HG03159 (cell line): ENCODE results near the gene LTBP1.
"Not testable (repeated sequence)": the region's sequence is repeated elsewhere in the genome, so short reads cannot be mapped to it uniquely, and the experiment has no call there.

Source experiments
- ATAC-seq: cut with Tn5 transposase; IDR thresholded peaks from one replicate; pipeline ENCODE4 v1.9.1; 2021; ENCODE audit warnings: mild to moderate bottlenecking, moderate library complexity; ENCODE audit not compliant: unreplicated experiment

The LTBP1 gene

DNA sequence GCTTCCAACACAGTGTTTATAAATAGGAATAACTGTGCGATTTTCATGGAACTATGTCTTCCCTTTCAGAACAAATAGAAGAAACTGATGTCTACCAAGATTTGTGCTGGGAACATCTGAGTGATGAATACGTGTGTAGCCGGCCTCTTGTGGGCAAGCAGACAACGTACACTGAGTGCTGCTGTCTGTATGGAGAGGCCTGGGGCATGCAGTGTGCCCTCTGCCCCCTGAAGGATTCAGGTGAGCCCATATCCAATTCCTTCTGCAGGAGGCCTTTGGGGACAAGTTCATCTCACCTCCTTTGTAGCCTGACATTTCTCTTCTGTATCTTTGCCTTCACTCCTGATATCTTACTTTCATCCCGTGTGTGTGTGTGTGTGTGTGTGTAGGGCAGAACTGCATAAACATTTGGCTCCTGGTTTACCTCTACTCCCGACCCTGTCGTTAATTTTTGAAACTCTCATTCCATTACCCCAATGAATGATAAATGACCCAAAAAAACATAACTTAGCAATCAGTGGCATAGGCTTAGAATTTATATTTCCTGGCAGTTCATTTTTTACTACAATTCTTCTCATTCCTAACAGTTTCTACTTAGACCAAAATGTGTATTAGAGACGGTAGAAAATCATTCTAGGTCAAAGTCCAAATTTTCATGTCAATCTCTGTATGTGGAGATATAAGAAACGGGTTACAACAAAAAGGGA, 418.7 kb downstream of the LTBP1 start:
- ATAC-seq: no peak

DNA sequence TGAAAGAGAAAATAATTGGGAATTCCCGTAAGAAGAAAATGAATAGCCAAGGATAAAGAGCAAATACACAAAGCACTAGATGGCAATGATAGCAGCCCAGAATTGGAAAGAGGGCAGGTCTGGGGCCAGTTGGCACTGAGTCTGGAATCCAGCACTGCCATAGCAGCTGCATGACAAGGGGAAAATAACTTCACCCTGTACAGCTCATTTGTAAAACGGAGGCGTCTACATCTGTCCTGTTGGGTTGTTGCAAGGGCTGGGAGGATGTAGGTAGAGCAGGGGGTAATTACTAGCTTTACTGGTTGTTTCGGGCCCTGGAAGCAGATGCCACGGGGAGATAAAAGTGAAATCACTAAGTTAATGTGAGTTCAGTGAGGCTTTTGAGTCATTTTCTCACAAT, 419.7 kb downstream of the LTBP1 start:
- no peak for ATAC-seq

DNA sequence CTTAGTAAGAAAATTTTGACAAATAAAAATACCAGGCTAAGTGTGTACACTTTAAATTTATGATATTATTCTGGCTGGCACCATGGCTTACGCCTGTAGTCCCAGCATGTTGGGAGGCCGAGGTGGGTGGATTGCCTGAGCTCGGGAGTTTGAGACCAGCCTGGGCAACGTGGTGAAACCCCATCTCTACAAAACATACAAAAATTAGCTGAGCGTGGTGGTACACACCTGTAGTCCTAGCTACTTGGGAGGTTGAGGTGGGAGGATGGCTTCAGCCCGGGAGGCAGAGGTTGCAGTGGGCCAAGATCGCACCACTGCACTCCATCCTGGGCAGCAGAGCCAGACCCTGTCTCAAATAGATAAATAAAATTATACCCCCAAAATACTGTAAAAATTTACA, 421.8 kb downstream of the LTBP1 start:
- not testable (repeated sequence) for ATAC-seq

DNA sequence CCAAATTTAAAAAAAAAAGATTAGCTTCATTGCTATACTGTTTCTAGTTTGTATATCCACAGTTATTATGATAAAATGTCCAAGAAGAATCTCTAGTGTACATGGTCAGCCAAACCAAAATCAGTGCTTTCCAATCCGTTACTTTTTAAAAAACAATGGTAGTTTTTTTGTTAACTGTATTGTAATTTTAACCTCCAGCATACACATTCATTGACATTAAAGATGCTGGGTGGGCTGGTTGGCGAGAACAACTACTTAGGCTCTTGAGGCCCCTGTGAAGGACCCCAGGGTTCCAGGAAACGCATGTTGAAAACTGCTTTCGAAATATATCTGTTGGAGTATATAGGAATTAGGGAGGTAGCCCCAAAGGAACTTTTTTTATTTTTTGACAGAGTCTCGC, 422.4 kb downstream of the LTBP1 start:
- no peak for ATAC-seq

DNA sequence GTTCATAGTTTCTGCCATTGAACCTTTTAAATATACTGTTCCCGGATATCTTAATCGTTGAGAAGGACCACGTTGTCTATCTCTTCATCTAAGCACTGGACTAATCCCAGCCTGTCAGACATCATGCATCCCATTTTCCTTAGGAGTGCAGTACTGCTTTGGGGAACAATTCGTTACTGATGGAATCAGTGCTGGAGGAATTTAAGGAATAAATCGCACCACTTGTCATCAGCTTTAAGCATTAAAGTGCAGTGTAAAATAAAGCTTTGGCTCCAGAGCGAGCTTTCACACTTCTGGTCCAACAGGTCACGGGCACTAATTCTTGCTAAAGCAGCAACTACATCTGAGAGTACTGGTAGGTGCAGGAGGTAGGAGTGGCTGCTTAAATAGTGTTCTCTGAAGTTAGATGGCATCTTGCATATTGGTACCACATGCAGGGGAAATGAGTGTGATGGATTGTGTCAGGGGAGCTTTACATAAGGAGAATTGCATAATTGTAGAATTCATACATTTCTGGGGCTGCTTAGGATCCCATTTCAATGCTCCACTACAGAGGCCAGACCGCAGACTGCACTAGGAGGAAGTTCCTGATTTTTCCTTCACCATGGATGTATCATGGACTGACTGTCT, 424.0 kb downstream of the LTBP1 start:
- ATAC-seq: no peak

DNA sequence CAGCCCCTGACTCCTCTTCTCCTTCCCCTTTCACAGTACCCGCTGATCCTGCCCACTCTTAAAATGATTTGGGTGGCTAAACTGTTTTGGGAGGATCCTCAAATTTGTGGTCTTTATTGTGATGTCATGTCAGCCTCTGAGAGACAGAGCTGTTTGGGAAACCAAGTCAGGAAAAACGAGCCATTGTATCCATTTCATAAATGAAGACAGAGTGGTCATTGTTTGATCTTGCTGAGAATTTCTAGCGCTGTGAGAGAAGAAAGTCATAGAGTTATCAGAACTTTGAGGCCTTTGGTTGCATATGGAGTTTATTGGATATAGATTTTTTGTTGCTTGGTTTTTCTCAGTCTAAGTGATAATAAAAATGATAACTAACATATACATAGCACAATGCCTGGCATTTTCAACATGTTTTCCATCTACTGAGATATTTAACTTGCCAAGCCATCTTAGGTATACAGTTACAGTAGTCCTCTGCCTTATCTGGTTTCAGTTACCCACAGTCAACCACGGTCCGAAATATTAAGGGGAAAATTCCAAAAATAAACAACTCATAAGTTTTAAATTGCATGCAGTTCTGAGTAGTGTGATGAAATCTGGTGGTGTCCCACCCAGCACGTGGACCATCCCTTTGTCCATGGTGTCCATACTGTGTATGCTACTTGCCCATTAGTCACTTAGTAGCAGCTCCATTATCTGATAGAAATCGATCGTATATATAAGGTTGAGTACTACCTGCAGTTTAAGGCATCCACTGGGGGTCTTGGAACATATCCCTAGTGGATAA, 424.7 kb downstream of the LTBP1 start:
- no peak for ATAC-seq

DNA sequence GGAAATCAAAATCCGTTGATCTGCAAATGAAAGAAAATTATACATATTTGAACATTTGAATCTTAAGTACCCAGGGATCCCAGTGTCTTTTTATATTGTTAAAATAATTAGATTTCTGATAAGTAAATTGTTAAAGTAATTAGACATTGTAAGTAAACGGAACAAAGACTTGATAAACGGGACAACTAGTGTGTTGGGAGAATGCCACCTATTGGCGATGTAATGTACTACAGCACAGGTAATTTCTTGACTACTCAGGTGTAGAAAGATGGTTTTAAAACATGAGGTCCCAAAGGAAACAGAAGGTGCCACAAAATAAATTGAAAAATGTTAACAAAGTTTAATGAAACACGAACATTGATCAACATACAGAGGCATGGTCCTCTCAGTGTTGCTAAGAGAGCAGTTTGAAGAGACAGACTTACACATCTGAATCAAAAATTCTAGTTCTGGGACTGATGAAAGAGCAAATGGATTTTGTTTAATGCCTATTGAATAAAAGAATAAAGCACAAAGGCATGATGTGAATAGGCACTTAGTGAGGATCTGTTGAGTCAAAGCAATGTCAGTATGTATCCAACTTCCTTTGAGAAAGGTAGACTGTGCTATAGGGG, 426.3 kb downstream of the LTBP1 start:
- peak; percentile 57 for ATAC-seq

DNA sequence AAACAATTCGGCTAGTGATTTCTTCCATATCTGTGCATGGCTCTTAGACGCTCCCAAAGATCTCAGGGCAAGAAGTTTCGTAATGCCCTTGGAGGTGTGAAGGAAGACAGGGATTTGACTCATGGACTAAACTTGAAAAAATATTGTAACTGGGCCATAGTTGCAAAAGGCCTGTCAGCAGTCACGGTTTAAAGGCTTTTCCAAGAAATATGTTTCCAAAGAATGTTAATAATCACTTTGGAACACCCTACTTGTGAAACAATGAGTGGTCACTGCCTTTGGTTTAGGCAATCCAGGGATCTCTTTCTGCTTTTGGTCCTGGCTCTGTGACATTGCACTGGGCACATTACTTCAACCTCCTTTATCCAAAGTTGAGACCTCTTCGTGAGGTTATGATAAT, 427.2 kb downstream of the LTBP1 start:
- no peak for ATAC-seq

DNA sequence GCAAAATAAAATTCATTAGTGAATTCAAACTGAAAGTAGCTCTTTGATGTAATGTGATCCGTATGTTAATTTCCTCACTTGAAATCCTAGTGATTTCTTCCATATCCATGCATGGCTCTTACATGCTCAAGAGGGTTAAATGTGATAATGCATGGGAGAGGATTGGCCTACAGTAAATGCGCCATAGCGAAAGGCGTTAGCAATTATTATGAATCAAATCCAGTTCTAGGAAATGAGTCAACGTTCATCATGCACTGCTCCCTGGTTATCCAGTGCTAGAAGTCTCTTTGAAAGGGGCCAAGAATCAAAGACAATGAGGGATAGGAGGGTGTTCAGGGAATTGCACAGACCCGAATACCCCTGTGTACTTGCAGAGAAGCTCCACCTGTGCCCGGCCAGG, 428.3 kb downstream of the LTBP1 start:
- ATAC-seq: no peak

DNA sequence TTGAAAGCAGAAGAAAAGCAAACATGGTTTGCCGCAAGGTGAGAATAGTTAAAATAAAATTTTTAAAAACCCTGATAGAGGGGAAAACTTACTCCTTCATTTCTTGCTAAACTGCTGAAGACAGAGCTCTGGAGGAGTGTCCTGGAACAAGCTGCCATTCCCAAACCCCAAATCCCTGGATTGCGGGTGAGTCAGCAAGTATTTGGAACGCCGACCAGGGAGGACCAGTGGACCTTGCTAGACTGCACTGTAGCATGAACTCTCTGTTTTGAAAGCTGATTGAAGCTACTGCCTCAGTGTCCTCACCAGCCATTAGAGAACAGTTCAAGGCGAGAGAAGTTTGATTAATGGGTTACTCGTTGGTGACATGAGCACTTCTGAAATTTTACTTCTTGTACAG, 430.3 kb downstream of the LTBP1 start:
- no peak for ATAC-seq

DNA sequence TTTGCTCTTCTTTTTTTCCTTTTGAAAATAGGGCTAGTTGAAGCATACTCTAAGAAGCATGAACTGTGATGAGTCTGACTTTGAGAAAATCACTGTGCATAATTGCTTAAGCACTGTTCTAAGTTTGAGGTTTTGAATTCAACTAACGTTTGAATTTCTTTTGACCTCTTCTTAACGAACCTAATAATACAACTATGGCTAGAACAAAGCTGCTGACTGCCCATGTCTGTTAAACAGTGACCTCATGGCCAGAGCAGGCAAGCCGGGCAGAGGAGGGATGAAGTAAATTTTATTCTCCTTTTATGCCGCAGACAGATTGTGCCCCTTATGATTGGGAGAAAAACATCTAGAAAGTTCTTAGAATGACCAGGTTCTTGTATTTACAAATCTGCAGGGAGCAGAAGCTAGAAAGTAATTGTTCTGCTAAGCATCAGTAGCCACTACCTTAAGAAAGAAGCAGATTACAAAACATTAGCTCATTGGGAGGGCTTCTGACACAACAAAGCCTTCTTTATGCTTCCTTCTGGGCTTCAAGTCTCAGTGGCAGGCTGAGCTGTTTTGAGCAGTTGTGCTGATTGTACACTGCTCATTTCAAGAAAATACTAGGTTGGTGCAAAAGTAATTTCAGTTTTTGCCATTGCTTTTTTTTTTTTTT, 431.9 kb downstream of the LTBP1 start:
- no peak for ATAC-seq

DNA sequence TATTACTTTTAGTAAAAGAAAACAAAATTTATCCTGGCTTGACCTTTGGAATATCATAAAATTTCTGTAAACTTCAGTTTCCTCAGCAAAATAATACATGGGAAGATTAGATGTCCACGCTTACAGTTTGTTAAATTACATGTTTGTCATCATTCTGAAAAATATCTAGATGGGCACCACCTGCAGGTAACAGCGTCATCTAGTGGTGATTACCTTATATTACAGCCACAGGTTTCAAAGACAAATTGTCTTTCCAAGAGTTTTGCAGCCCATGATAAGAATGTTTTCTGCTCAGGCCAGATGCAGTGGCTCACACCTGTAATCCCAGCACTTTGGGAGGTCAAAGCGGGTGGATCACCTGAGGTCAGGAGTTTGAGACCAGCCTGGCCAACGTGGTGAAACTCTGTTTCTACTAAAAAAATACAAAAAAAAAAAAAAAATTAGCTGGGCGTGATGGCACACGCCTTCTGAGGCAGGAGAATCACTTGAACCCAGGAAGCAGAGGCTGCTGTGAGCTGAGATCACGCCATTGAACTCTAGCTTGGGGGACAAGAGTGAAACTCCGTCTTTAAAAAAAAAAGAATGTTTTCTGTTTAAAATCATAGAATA, 433.4 kb downstream of the LTBP1 start:
- ATAC-seq: no peak

DNA sequence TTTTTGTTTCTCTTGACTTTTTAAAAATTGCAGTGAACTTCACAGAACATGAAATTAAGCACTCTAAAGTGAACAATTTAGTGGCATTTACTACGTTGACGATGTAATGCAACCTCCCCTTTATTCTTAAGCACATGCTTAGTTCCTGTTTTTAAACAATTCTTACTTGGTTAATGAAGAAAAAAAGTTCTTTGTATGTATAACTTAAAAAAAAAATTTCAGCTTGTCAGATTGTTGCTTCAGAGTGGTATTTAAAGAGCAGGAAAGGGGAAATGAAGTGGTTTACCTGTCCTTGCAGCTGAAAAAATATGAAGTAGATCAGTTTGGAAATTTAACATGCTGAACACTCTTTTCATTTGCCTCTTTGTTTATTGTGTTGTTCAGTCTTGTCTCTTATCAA, 434.0 kb downstream of the LTBP1 start:
- no peak for ATAC-seq

DNA sequence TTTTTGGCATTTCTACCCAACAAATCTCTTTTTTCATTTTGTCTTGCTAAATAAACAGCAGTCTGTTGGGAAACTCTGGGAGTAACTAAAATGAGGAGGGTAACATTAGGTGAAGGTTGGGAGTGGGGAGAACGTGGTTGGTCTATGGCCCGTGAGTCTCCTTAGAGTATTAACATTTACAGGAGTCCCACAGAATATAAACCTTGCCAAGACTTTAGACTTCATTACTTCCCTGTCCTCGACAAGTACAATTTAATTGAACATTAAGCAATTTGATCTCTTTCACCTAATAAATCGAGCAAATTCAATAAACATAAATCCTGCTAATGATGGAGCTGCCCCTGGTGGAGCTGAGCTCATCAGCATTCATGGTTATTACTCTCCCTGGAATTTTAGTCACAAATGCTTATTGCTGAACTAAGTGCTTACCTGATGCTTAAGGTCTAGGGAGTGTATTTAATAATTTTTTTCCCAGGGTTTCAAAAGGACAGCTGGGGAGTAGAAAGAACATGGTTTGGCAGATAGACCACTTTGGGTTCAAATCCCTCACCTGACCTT, 434.6 kb downstream of the LTBP1 start:
- no peak for ATAC-seq

DNA sequence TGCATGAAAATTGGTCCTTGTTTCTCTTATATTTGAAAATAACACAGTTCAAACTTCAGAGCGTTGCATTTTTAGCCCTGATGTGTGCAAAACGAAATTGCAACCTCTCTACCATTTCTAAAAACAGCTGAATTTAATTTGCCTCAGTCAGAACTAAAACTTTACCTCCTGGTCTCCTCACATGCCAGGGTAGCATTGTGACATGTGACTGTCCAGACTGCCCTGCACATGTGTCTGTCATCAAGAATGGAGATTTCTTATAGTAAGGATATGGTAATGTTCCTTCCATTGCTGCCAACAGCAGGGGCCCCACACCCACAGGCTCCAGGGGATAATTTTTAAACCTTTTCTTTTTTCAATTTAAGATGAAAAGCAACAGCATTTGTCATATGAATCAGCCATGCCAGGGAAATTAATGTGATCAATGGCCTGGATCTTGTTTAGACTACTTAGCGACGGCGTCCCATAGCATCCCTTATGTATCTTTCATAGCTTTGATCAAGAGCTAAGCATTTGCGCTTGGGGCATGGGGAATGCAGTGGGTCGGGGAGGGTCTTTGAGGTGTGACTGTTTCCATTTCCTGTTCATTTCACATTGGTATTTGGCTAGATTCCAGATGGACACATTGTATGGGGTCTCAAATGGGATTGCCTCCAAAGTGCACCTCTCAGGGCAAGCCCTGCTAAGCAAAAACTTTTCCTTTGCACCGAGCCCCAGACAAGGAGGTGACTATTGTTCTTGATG, 437.3 kb downstream of the LTBP1 start:
- ATAC-seq: no peak

DNA sequence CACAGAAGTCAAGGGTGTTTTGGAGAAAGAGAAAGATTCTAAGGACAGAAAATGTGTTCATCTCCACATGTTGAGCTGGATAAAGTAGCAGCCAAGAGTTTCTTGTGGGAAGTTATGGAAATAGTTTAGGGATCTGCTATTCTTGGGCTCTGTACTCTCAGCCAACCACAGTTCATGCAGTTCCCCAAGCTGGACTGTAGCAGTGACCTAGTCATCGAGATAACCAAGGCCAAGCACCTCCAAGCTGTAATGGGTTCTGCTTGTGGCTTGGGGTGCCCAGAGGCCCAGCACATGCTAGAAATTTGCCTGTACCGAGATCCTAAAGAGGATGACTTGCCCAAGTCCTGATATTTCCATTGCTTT, 437.8 kb downstream of the LTBP1 start:
- ATAC-seq: no peak

DNA sequence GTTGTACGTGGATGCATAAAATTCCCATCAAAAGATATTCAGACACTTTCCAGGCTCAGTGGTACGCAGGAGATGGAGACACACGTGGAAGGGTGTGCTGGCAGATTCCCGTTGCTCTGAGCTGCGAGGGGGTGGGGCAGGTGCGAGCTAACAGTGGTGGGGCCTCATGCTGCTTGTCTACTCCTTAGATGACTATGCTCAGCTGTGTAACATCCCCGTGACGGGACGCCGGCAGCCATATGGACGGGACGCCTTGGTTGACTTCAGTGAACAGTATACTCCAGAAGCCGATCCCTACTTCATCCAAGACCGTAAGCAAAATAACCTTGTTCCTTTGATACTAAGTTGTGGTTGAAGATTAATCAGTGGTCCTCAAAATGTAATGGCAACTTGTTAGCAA, 442.2 kb downstream of the LTBP1 start:
- no peak for ATAC-seq

DNA sequence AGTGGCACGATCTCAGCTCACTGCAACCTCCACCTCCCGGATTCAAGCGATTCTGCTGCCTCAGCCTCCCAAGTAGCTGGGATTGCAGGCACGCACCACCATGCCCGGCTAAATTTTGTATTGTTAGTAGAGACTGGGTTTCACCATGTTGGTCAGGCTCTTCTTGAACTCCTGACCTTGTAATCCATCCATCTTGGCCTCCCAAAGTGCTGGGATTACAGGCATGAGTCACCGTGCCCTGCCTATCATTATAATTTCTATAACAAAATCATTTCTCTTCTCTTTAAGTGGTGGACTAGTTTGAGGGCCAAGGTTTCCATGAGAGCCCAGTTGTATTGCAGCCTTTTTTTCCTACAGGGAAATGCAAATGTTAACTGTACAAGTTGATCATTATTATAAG, 442.9 kb downstream of the LTBP1 start:
- ATAC-seq: not testable (repeated sequence)

DNA sequence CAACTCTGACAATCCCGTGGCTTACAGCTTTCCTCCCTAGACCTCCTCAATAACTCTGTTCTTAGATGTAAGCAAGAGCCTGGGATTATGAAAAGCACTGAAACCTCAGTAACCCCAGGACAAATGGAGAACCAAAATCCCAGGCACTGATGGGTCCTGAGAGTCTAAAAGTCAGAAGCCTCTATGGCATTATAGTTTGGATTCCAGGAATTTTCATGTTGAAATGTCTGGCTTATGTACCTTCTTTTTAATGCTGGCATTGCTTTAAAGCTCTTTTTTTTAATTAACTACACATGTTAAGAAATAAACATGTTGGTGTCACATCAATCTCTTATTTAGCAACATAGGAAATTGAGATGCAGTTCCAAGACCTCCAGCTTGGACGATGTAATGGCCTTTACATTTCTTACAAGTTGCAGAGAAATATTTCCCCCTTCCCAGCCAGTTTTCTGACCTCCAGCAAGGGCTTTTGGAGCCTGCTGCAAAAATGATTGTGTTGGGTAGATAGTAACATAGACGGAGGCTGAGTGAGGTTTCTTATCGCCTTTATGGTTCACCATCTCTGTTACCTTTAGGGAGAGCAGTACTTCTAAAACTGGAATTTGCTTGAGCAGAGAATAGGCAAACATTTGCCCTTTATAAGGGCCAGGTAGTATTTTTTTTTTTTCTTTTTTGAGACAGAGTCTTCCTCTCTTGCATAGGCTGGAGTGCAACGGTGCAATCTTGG, 444.9 kb downstream of the LTBP1 start:
- ATAC-seq: no peak
